SU-DHL-6 (cell line): ENCODE measurements around the gene ANGPTL8.

ENCODE experiments used
- H2AFZ ChIP-seq: fragments of 200-600 bp; sonication (generic); 2 replicates; pipeline ENCODE4 v1.6.1; 2014; ENCODE audit warnings: low read depth, mild to moderate bottlenecking, moderate library complexity, mixed read lengths, antibody characterized with exemption, low read length; ENCODE audit not compliant: severe bottlenecking
- H3F3A ChIP-seq: fragments of 200-600 bp; shearing (Covaris generic); 2 replicates; pipeline ENCODE4 v1.6.0; 2016; ENCODE audit warnings: antibody characterized with exemption, mild to moderate bottlenecking; ENCODE audit not compliant: insufficient read depth
- H3K27ac ChIP-seq: fragments of 200-600 bp; sonication (generic); 2 replicates; pipeline ENCODE4 v1.5.1; 2016; ENCODE audit warnings: low read depth, mild to moderate bottlenecking, low read length, moderate library complexity, mixed read lengths
- H3K27me3 ChIP-seq: fragments of 200-600 bp; sonication (generic), shearing (Covaris generic); 2 replicates; pipeline ENCODE4 v1.6.0; 2014; ENCODE audit warnings: mild to moderate bottlenecking, low read length
- H3K36me3 ChIP-seq: fragments of 200-600 bp; sonication (generic); 2 replicates; pipeline ENCODE4 v1.6.1; 2014; ENCODE audit warnings: mild to moderate bottlenecking, low read length, mixed read lengths
- H3K4me2 ChIP-seq: fragments of 300-600, 200-600 bp; shearing (Covaris generic), sonication (generic); 2 replicates; pipeline ENCODE4 v1.6.0; 2014; ENCODE audit warnings: low read length, low read depth, mild to moderate bottlenecking; ENCODE audit not compliant: poor library complexity, severe bottlenecking
- H3K4me3 ChIP-seq: fragments of 200-600 bp; sonication (generic); 2 replicates; pipeline ENCODE4 v1.5.1; 2014; ENCODE audit warnings: antibody characterized with exemption, low read length, mild to moderate bottlenecking, mixed read lengths; ENCODE audit not compliant: insufficient read depth, poor library complexity, severe bottlenecking
- H3K79me2 ChIP-seq: fragments of 200-600 bp; sonication (generic); 2 replicates; pipeline ENCODE4 v1.6.1; 2014; ENCODE audit warnings: mild to moderate bottlenecking, low read length, moderate library complexity; ENCODE audit not compliant: insufficient read depth
- H3K9ac ChIP-seq: fragments of 200-600 bp; sonication (generic); 2 replicates; pipeline ENCODE4 v1.7.0; 2014; ENCODE audit warnings: mild to moderate bottlenecking, low read length
- H3K9me2 ChIP-seq: fragments of 200-600 bp; sonication (generic); replicated peaks from 2 replicates; pipeline ENCODE4 v1.6.1; 2014; ENCODE audit warnings: low read length; ENCODE audit not compliant: insufficient read depth
- H3K9me3 ChIP-seq: fragments of 200-600 bp; sonication (generic); 2 replicates; pipeline ENCODE4 v1.6.1; 2014; ENCODE audit warnings: low read length, mixed read lengths; ENCODE audit not compliant: insufficient read depth
- H4K20me1 ChIP-seq: fragments of 200-600 bp; sonication (generic); 2 replicates; pipeline ENCODE4 v1.6.1; 2014; ENCODE audit warnings: low read depth, mild to moderate bottlenecking, antibody characterized with exemption, low read length, moderate library complexity, mixed read lengths
- CTCF ChIP-seq: fragments of 200-600 bp; sonication (generic); IDR thresholded peaks from one replicate; pipeline ENCODE4 v1.5.1; 2017; ENCODE audit warnings: antibody characterized with exemption, mild to moderate bottlenecking, low read length, moderate library complexity; ENCODE audit not compliant: insufficient read depth, poor library complexity, severe bottlenecking
- EZH2phosphoT487 ChIP-seq: fragments of 200-600 bp; sonication (generic), shearing (Covaris generic); conservative IDR thresholded peaks from 2 replicates; pipeline ENCODE4 v1.6.1; 2018; ENCODE audit warnings: mild to moderate bottlenecking, antibody characterized with exemption, low read length, moderate library complexity, mixed read lengths

The ANGPTL8 gene

GRCh38 chr19:11225172-11225571, 14.2 kb upstream of the ANGPTL8 start:
- Histone ChIP-seq H3F3A (no peaks in the 10 kb centered on the region), H3K79me2 (no peaks in the 10 kb centered on the region), H3K9ac (no peak overlapping the region), H2AFZ (no peak overlapping the region), H3K27ac (no peak overlapping the region), H3K36me3 (no peaks in the 10 kb centered on the region), H3K9me2 (no peaks in the 10 kb centered on the region), H3K27me3 (no peaks in the 10 kb centered on the region), H3K9me3 (no peaks in the 10 kb centered on the region), H3K4me3 (no peak overlapping the region), H3K4me2 (no peak overlapping the region), H4K20me1 (no peaks in the 10 kb centered on the region)
- no peak for TF ChIP-seq EZH2phosphoT487
- no peak for TF ChIP-seq CTCF

GRCh38 chr19:11225815-11226214, 13.6 kb upstream of the ANGPTL8 start:
- no peak overlapping the region for H3K4me2 ChIP-seq
- no peaks in the 10 kb centered on the region for H4K20me1 ChIP-seq

GRCh38 chr19:11226716-11227166, 12.7 kb upstream of the ANGPTL8 start:
- no peaks in the 10 kb centered on the region for H3K9me3 ChIP-seq
- H4K20me1 ChIP-seq: no peaks in the 10 kb centered on the region
- H3F3A ChIP-seq: no peaks in the 10 kb centered on the region
- no peak overlapping the region for H3K27ac ChIP-seq
- TF ChIP-seq CTCF: no peak
- TF ChIP-seq EZH2phosphoT487: no peak
- no peak overlapping the region for H2AFZ ChIP-seq
- H3K79me2 ChIP-seq: no peaks in the 10 kb centered on the region
- no peaks in the 10 kb centered on the region for H3K27me3 ChIP-seq
- no peaks in the 10 kb centered on the region for H3K9me2 ChIP-seq
- no peaks in the 10 kb centered on the region for H3K36me3 ChIP-seq
- no peak overlapping the region for H3K9ac ChIP-seq
- H3K4me2 ChIP-seq: no peak overlapping the region
- no peak overlapping the region for H3K4me3 ChIP-seq

More at GRCh38 chr19:11225815-11226214, 13.6 kb upstream of the ANGPTL8 start:
- H3F3A ChIP-seq: no peaks in the 10 kb centered on the region
- H3K9me2 ChIP-seq: no peaks in the 10 kb centered on the region
- no peaks in the 10 kb centered on the region for H3K79me2 ChIP-seq
- H3K27me3 ChIP-seq: no peaks in the 10 kb centered on the region
- H3K36me3 ChIP-seq: no peaks in the 10 kb centered on the region
- TF ChIP-seq EZH2phosphoT487 (no peak), CTCF (no peak)
- H3K27ac ChIP-seq: no peak overlapping the region
- no peak overlapping the region for H3K9ac ChIP-seq
- no peak overlapping the region for H2AFZ ChIP-seq
- H3K9me3 ChIP-seq: no peaks in the 10 kb centered on the region
- no peak overlapping the region for H3K4me3 ChIP-seq
